Neural cell (in vitro differentiated cells): ENCODE measurements around the gene PRDM15. TPM values are rescaled to one million over a fixed set of nuclear protein-coding genes. Genes with fewer than 3 reads are reported as not detected.

Experiments
- H2AFZ ChIP-seq: fragments of 200-600, 300-800 bp; sonication (generic), shearing (Covaris generic); 2 replicates; pipeline ENCODE4 v1.6.0; 2014; ENCODE audit warnings: low read depth, mild to moderate bottlenecking, antibody characterized with exemption, low read length, moderate library complexity
- H3F3A ChIP-seq: fragments of 200-600 bp; shearing (Covaris generic); 2 replicates; pipeline ENCODE4 v1.6.1; 2016; ENCODE audit warnings: mild to moderate bottlenecking, moderate library complexity, mixed read lengths, antibody characterized with exemption, low read length; ENCODE audit not compliant: insufficient read depth, poor library complexity, severe bottlenecking
- H3K27ac ChIP-seq: fragments of 200-600, 300-800 bp; sonication (generic), shearing (Covaris generic); 2 replicates; pipeline ENCODE4 v1.5.1; 2014; ENCODE audit warnings: mild to moderate bottlenecking, low read length, moderate library complexity
- H3K27me3 ChIP-seq: fragments of 300-800, 200-600 bp; sonication (generic), shearing (Covaris generic); 2 replicates; pipeline ENCODE4 v1.6.0; 2014; ENCODE audit warnings: mild to moderate bottlenecking, low read depth, low read length, moderate library complexity; ENCODE audit not compliant: insufficient read depth
- H3K36me3 ChIP-seq: fragments of 300-800, 200-600 bp; sonication (generic), shearing (Covaris generic); 2 replicates; pipeline ENCODE4 v1.5.1; 2014; ENCODE audit warnings: mild to moderate bottlenecking, antibody characterized with exemption, low read length, moderate library complexity; ENCODE audit not compliant: insufficient read depth
- H3K4me2 ChIP-seq: fragments of 300-800, 200-600 bp; sonication (generic), shearing (Covaris generic); 2 replicates; pipeline ENCODE4 v1.6.0; 2014; ENCODE audit warnings: mild to moderate bottlenecking, low read length
- H3K4me3 ChIP-seq: fragments of 300-800, 200-600 bp; sonication (generic), shearing (Covaris generic); 2 replicates; pipeline ENCODE4 v1.5.1; 2014; ENCODE audit warnings: mild to moderate bottlenecking, low read length, moderate library complexity
- H3K79me2 ChIP-seq: fragments of 200-600 bp; shearing (Covaris generic); replicated peaks from 2 replicates; pipeline ENCODE4 v1.6.0; 2014; ENCODE audit warnings: mild to moderate bottlenecking, low read length, moderate library complexity; ENCODE audit not compliant: insufficient read depth
- H3K9ac ChIP-seq: fragments of 300-800, 200-600 bp; sonication (generic), shearing (Covaris generic); 2 replicates; pipeline ENCODE4 v1.6.1; 2016; ENCODE audit warnings: mild to moderate bottlenecking, low read length, mixed read lengths
- H3K9me2 ChIP-seq: fragments of 200-600 bp; shearing (Covaris generic); 2 replicates; pipeline ENCODE4 v1.6.1; 2016; ENCODE audit warnings: mild to moderate bottlenecking, low read length, mixed read lengths; ENCODE audit not compliant: insufficient read depth
- H3K9me3 ChIP-seq: fragments of 200-600, 300-800 bp; sonication (generic), shearing (Covaris generic); 2 replicates; pipeline ENCODE4 v1.6.1; 2016; ENCODE audit warnings: mild to moderate bottlenecking, mixed run types, low read length, moderate library complexity, mixed read lengths
- H4K20me1 ChIP-seq: fragments of 200-600 bp; shearing (Covaris generic); 2 replicates; pipeline ENCODE4 v1.6.1; 2016; ENCODE audit warnings: mild to moderate bottlenecking, mixed run types; ENCODE audit not compliant: insufficient read depth
- CTCF ChIP-seq: fragments of 450-650 bp; IDR thresholded peaks from 2 replicates; pipeline ENCODE4 v1.5.1; 2014; ENCODE audit warnings: antibody characterized with exemption, mild to moderate bottlenecking, moderate library complexity; ENCODE audit not compliant: poor library complexity, severe bottlenecking
- EP300 ChIP-seq: fragments of 450-650 bp; conservative IDR thresholded peaks from 2 replicates; pipeline ENCODE4 v1.6.1; 2014; ENCODE audit warnings: antibody characterized with exemption, mild to moderate bottlenecking, moderate library complexity; ENCODE audit not compliant: poor library complexity, severe bottlenecking
- EZH2 ChIP-seq: fragments of 200-600, 300-800 bp; shearing (Covaris generic), sonication (generic); IDR thresholded peaks from 2 replicates; pipeline ENCODE4 v1.6.1; 2014; ENCODE audit warnings: antibody characterized with exemption, low read length, borderline replicate concordance, mild to moderate bottlenecking; ENCODE audit not compliant: insufficient read depth, poor library complexity, severe bottlenecking
- MXI1 ChIP-seq: fragments of 450-650 bp; conservative IDR thresholded peaks from 2 replicates; pipeline ENCODE4 v1.6.1; 2014; ENCODE audit warnings: antibody characterized with exemption, mild to moderate bottlenecking; ENCODE audit not compliant: poor library complexity, severe bottlenecking
- POLR2AphosphoS5 ChIP-seq: IDR thresholded peaks from 2 replicates; pipeline ENCODE4 v1.6.1; 2012
- RAD21 ChIP-seq: fragments of 450-650 bp; conservative IDR thresholded peaks from 2 replicates; pipeline ENCODE4 v1.6.1; 2014; ENCODE audit warnings: antibody characterized with exemption, mild to moderate bottlenecking, moderate library complexity
- REST ChIP-seq: IDR thresholded peaks from 2 replicates; pipeline ENCODE4 v1.6.1; 2012; ENCODE audit warnings: borderline replicate concordance
- SMC3 ChIP-seq: fragments of 450-650 bp; conservative IDR thresholded peaks from 2 replicates; pipeline ENCODE4 v1.6.1; 2014; ENCODE audit warnings: antibody characterized with exemption, mild to moderate bottlenecking, moderate library complexity; ENCODE audit not compliant: poor library complexity
- TAF1 ChIP-seq: IDR thresholded peaks from 2 replicates; pipeline ENCODE4 v1.6.1; 2012; ENCODE audit warnings: low read depth
- polyA minus RNA-seq: library from RNA; depleted of rRNA, polyadenylated mRNA; stranded (reverse); fragments of >200 nt; gene quantifications from 2 replicates; pipeline ENCODE4 v1.2.3, GENCODE V29; 2014
- polyA plus RNA-seq: library from polyadenylated mRNA; depleted of rRNA; stranded (reverse); fragments of >200 nt; gene quantifications from 2 replicates; pipeline ENCODE4 v1.2.3, GENCODE V29; 2014

The PRDM15 gene
- 4.1 and 5.6 TPM in 2 replicates for polyA plus RNA-seq
- 9.4 and 11.2 TPM in 2 replicates for polyA minus RNA-seq

GRCh38 chr21:41879190-41879998 lies at the start of gene PRDM15:
TSS of gene PRDM15 (minus strand) at chr21:41879344. CDS start at chr21:41860363, 18,981 bp downstream.
- Histone ChIP-seq H3K9ac (peak within 1 kb of the TSS; percentile 87), H3K4me3 (peak within 1 kb of the TSS; percentile 93), H4K20me1 (no peaks in the 10 kb centered on the region), H3K27me3 (no peaks in the 10 kb centered on the region), H3K9me2 (no peaks in the 10 kb centered on the region), H2AFZ (peak within 1 kb of the TSS; percentile 83), H3F3A (no peaks in the 10 kb centered on the region), H3K79me2 (peaks cover 3% of the 10 kb centered on the region), H3K4me2 (peak within 1 kb of the TSS; percentile 66), H3K36me3 (no peaks in the 10 kb centered on the region), H3K27ac (peak within 1 kb of the TSS; percentile 71), H3K9me3 (no peaks in the 10 kb centered on the region)
- TF ChIP-seq RAD21 (peak; percentile 26), SMC3 (peak; percentile 48), MXI1 (peak; percentile 78), EP300 (peak; percentile 29), POLR2AphosphoS5 (peak; percentile 73), TAF1 (no peak), REST (no peak), EZH2 (no peak), CTCF (no peak)

- no peak for TF ChIP-seq POLR2AphosphoS5
- no peak for TF ChIP-seq EP300
- no peak for TF ChIP-seq TAF1
- no peak for TF ChIP-seq RAD21
- TF ChIP-seq EZH2, result no peak
- Histone ChIP-seq H4K20me1 (no peaks in the 10 kb centered on the region), H3K79me2 (no peaks in the 10 kb centered on the region), H3F3A (no peaks in the 10 kb centered on the region), H3K9me3 (no peaks in the 10 kb centered on the region), H3K27ac (no peak overlapping the region), H3K4me2 (no peak overlapping the region), H3K4me3 (no peak overlapping the region), H3K9me2 (no peaks in the 10 kb centered on the region), H3K9ac (no peak overlapping the region), H3K27me3 (no peaks in the 10 kb centered on the region), H3K36me3 (no peaks in the 10 kb centered on the region), H2AFZ (no peak overlapping the region)
Observed at GRCh38 chr21:41928621-41929220, 49.6 kb upstream of the PRDM15 start.
